ENCODE measurements around the gene RYR1. TPM values are rescaled to one million over a fixed set of nuclear protein-coding genes. Genes with fewer than 3 reads are reported as not detected.

The RYR1 gene
- total and polyA plus RNA-seq, 2 donors from 2014 or later: 0.69 to 2.8 TPM

DNA sequence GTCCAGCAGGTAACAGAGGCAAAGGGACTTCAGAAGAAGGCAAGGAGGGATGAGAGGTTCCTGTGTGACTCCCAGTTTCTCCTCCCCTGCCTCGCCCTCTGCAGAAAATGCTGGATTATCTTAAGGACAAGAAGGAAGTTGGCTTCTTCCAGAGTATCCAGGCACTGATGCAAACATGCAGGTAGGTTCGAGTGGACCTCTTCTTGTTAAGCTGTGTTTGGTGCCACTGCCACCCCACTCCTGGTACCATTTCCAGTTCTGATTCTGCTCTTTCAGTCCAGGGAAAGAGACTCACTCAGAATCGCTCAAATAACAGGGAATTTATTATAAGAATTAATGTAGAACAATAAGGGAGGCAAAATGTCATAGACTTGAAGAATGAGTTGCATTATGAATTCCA lies 101.7 kb downstream of the RYR1 start:
- DNase-seq: peak in 1 of 5 donors; percentile 2
- no peak for TF ChIP-seq CTCF (IDR thresholded peaks at IDR 0.05; ENCODE audit: borderline replicate concordance, extremely low read depth, insufficient read depth)
- Histone ChIP-seq H3K36me3 (ENCODE audit: control insufficient read depth in 2 of 3, insufficient read depth in 3 of 3, low read length in 3 of 3) (no peaks in the 10 kb centered on the region), H3K27me3 (ENCODE audit: control insufficient read depth, insufficient read depth, low read length) (no peaks in the 10 kb centered on the region), H3K27ac (ENCODE audit: low read depth in 2 of 2, low read length in 2 of 2) (no peak overlapping the region), H3K9ac (ENCODE audit: low read length in 3 of 3) (no peak overlapping the region), H3K9me3 (ENCODE audit: control insufficient read depth in 2 of 3, insufficient read depth in 1 of 3, low read length in 3 of 3) (peaks cover 1 to 9% (median 5%) of the 10 kb centered on the region in 3 donors), H3K4me1 (ENCODE audit: control insufficient read depth in 2 of 3, insufficient read depth in 2 of 3, low read depth in 1 of 3, low read length in 3 of 3) (no peaks in the 10 kb centered on the region), H3K4me3 (ENCODE audit: low read length in 3 of 3) (no peak overlapping the region)
- intact Hi-C loops (cut with DNase I): no loop called here
- no peak for FAIRE-seq

DNA sequence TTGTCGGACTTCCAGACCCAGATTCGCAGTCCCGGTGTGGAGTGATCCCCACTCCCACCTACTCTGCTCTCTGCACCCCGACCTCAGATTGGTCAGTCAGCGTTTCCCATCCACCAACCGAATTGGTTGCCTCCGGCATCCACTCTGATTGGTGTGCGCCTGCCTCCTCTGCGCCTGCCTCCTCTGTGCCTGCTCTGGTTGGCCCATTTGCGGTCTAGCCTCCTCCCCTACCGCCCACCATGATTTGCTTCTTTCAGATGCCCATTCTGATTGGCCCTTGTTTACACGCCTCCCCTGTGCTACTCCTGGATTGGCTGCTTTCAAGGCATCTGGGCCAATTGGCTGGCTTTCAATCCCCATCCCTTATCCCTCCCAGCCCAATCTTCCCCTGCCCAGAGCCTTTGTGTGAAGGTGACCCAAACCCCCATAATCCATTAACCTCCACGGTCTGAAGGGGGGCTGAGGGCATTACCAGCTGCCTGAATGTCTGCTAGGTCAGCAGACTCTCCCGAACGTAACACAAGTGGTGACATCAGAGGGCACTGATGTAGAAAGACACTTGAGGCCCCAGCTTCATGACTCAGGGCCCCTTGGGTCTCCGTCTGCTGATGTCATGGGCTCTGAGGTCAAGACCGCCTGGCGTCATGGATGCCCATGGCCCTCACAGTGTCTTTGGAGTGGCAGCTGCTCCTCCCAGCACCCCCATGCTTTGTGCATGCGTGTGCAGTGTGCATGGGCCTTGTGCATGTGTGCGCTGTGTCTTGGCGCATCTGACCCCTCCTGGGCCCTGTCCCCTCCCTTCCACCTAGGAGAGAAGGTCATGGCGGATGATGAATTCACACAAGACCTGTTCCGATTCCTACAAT lies 103.8 kb downstream of the RYR1 start:
- no peak overlapping the region for H3K9ac ChIP-seq (ENCODE audit: low read length in 3 of 3)
- no peaks in the 10 kb centered on the region for H3K36me3 ChIP-seq (ENCODE audit: control insufficient read depth in 2 of 3, insufficient read depth in 3 of 3, low read length in 3 of 3)
- no peaks in the 10 kb centered on the region for H3K27me3 ChIP-seq (ENCODE audit: control insufficient read depth, insufficient read depth, low read length)
- TF ChIP-seq CTCF (IDR thresholded peaks at IDR 0.05; ENCODE audit: borderline replicate concordance, extremely low read depth, insufficient read depth): no peak
- intact Hi-C loops (cut with DNase I): no loop called here
- H3K27ac ChIP-seq (ENCODE audit: low read depth in 2 of 2, low read length in 2 of 2): no peak overlapping the region
- H3K4me3 ChIP-seq (ENCODE audit: low read length in 3 of 3): no peak overlapping the region
- H3K9me3 ChIP-seq (ENCODE audit: control insufficient read depth in 2 of 3, insufficient read depth in 1 of 3, low read length in 3 of 3): peaks cover 1 to 9% (median 5%) of the 10 kb centered on the region in 3 donors
- no peak for FAIRE-seq
- DNase-seq: no peak
- no peaks in the 10 kb centered on the region for H3K4me1 ChIP-seq (ENCODE audit: control insufficient read depth in 2 of 3, insufficient read depth in 2 of 3, low read depth in 1 of 3, low read length in 3 of 3)

DNA sequence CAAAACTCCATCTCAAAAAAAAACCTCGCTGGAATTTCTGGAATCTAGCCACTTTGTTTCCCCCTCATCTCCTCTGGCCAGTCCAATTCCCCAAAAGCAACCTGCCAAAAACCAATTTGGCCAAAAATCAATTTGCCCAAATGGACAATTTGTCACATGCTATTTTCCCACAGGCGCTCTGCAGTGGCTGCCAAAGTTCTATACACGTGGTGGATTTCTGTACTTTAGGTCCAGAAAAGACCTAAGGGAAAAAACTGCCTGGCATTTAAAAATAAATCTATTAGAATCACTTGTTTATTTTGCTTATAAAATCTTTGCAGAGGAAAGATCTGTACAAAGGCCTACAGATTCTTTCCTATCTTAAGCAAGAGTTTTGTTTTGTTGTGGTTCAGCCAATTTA lies 104.9 kb downstream of the RYR1 start:
- no peaks in the 10 kb centered on the region for H3K27me3 ChIP-seq (ENCODE audit: control insufficient read depth, insufficient read depth, low read length)
- no peak for FAIRE-seq
- no peaks in the 10 kb centered on the region for H3K36me3 ChIP-seq (ENCODE audit: control insufficient read depth in 2 of 3, insufficient read depth in 3 of 3, low read length in 3 of 3)
- H3K9ac ChIP-seq (ENCODE audit: low read length in 3 of 3): no peak overlapping the region
- H3K4me1 ChIP-seq (ENCODE audit: control insufficient read depth in 2 of 3, insufficient read depth in 2 of 3, low read depth in 1 of 3, low read length in 3 of 3): no peaks in the 10 kb centered on the region
- no peak overlapping the region for H3K4me3 ChIP-seq (ENCODE audit: low read length in 3 of 3)
- peak overlapping the region in 1 of 2 donors; percentile 23 for H3K27ac ChIP-seq (ENCODE audit: low read depth in 2 of 2, low read length in 2 of 2)
- H3K9me3 ChIP-seq (ENCODE audit: control insufficient read depth in 2 of 3, insufficient read depth in 1 of 3, low read length in 3 of 3): peaks cover 1 to 9% (median 5%) of the 10 kb centered on the region in 3 donors
- DNase-seq: no peak
- TF ChIP-seq CTCF (IDR thresholded peaks at IDR 0.05; ENCODE audit: borderline replicate concordance, extremely low read depth, insufficient read depth): no peak
- intact Hi-C loops (cut with DNase I): no loop called here
